PC-9 (cell line): ENCODE measurements around the gene C1orf141.

Experiments
- EZH2 ChIP-seq: fragments of 200-600 bp; sonication (generic); IDR thresholded peaks from 2 replicates; pipeline ENCODE4 v1.8.0; 2017; ENCODE audit warnings: antibody characterized with exemption, low read depth
- TF ChIP-seq, protein P1 (sequence below): fragments of 200-600 bp; sonication (generic); conservative IDR thresholded peaks from 2 replicates; pipeline ENCODE4 v1.6.1; 2017; ENCODE audit warnings: mixed run types, antibody characterized with exemption, mild to moderate bottlenecking, moderate library complexity

GRCh38 chr1:67148516-67149178 lies 13.9 kb upstream of the C1orf141 start:
- TF ChIP-seq, protein P1, sequence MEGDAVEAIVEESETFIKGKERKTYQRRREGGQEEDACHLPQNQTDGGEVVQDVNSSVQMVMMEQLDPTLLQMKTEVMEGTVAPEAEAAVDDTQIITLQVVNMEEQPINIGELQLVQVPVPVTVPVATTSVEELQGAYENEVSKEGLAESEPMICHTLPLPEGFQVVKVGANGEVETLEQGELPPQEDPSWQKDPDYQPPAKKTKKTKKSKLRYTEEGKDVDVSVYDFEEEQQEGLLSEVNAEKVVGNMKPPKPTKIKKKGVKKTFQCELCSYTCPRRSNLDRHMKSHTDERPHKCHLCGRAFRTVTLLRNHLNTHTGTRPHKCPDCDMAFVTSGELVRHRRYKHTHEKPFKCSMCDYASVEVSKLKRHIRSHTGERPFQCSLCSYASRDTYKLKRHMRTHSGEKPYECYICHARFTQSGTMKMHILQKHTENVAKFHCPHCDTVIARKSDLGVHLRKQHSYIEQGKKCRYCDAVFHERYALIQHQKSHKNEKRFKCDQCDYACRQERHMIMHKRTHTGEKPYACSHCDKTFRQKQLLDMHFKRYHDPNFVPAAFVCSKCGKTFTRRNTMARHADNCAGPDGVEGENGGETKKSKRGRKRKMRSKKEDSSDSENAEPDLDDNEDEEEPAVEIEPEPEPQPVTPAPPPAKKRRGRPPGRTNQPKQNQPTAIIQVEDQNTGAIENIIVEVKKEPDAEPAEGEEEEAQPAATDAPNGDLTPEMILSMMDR = no peak
- TF ChIP-seq EZH2 = no peak
